ENCODE data around the gene ARV1. TPM values are rescaled to one million over a fixed set of nuclear protein-coding genes. Genes with fewer than 3 reads are reported as not detected.

The ARV1 gene
- total and polyA plus RNA-seq, 2 experiments from 2014 or later = 10.4 to 20.0 TPM

GRCh38 chr1:230958370-230958769, 20.5 kb upstream of the ARV1 start (continued):
- TF ChIP-seq ZNF462 (CRISPR knock-in tag; IDR thresholded peaks at IDR 0.05) (no peak), EZH2 (IDR thresholded peaks at IDR 0.05; ENCODE audit: low read depth, unreplicated experiment) (no peak), JUNB (IDR thresholded peaks at IDR 0.05; ENCODE audit: unreplicated experiment) (no peak), EZH2phosphoT487 (IDR thresholded peaks at IDR 0.05; ENCODE audit: unreplicated experiment) (no peak), STAT1 (IDR thresholded peaks at IDR 0.05; ENCODE audit: unreplicated experiment) (no peak), NANOG (IDR thresholded peaks at IDR 0.05; ENCODE audit: borderline replicate concordance) (no peak), POLR2AphosphoS5 (IDR thresholded peaks at IDR 0.05; ENCODE audit: low read depth) (no peak)
- TF ChIP-seq, protein P1, sequence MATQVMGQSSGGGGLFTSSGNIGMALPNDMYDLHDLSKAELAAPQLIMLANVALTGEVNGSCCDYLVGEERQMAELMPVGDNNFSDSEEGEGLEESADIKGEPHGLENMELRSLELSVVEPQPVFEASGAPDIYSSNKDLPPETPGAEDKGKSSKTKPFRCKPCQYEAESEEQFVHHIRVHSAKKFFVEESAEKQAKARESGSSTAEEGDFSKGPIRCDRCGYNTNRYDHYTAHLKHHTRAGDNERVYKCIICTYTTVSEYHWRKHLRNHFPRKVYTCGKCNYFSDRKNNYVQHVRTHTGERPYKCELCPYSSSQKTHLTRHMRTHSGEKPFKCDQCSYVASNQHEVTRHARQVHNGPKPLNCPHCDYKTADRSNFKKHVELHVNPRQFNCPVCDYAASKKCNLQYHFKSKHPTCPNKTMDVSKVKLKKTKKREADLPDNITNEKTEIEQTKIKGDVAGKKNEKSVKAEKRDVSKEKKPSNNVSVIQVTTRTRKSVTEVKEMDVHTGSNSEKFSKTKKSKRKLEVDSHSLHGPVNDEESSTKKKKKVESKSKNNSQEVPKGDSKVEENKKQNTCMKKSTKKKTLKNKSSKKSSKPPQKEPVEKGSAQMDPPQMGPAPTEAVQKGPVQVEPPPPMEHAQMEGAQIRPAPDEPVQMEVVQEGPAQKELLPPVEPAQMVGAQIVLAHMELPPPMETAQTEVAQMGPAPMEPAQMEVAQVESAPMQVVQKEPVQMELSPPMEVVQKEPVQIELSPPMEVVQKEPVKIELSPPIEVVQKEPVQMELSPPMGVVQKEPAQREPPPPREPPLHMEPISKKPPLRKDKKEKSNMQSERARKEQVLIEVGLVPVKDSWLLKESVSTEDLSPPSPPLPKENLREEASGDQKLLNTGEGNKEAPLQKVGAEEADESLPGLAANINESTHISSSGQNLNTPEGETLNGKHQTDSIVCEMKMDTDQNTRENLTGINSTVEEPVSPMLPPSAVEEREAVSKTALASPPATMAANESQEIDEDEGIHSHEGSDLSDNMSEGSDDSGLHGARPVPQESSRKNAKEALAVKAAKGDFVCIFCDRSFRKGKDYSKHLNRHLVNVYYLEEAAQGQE (IDR thresholded peaks at IDR 0.05; ENCODE audit: unreplicated experiment) = no peak

Data from GM23338 (cell line).